GM12891 (cell line): ENCODE measurements around the gene AMBRA1.

ENCODE experiments used
- PAX5 ChIP-seq: IDR thresholded peaks from 2 replicates; pipeline ENCODE4 v1.6.1; 2011; ENCODE audit warnings: low read length, moderate library complexity, mild to moderate bottlenecking; ENCODE audit not compliant: insufficient read depth, severe bottlenecking
- POLR2A ChIP-seq: IDR thresholded peaks from 2 replicates; pipeline ENCODE4 v1.6.1; 2011; ENCODE audit warnings: low read depth, low read length, control low read depth
- POLR2AphosphoS5 ChIP-seq: IDR thresholded peaks from 2 replicates; pipeline ENCODE4 v1.6.1; 2011; ENCODE audit warnings: low read depth, low read length, control low read depth
- POU2F2 ChIP-seq: IDR thresholded peaks from 2 replicates; pipeline ENCODE4 v1.6.1; 2011; ENCODE audit warnings: low read depth, mild to moderate bottlenecking, control low read depth, low read length, moderate library complexity
- SPI1 ChIP-seq: IDR thresholded peaks from 2 replicates; pipeline ENCODE4 v1.6.1; 2011; ENCODE audit warnings: low read depth, low read length, control low read depth
- TAF1 ChIP-seq: IDR thresholded peaks from 2 replicates; pipeline ENCODE4 v1.6.1; 2011; ENCODE audit warnings: low read depth, low read length, control low read depth

- TF ChIP-seq POLR2AphosphoS5 (no peak), TAF1 (no peak), POLR2A (no peak), SPI1 (no peak), PAX5 (no peak), POU2F2 (no peak)
These were observed 200.6 kb downstream of the AMBRA1 start for GRCh38 chr11:46393231-46393616.
